Cardiac fibroblast (primary cell): ENCODE data around the gene GRPEL1.

ENCODE experiments used
- DNase-seq, 2 donors: peaks; one replicate each; pipeline versions ENCODE4 v3.0.0 to v3.0.0-alpha.2; 2010; ENCODE audit warnings: low read depth in 2 of 2
- H3K4me3 ChIP-seq, 2 donors: replicated peaks in 1 of 2; 1 replicate in 1 of 2; 2 replicates in 1 of 2; pipeline ENCODE4 v1.5.1; 2011; ENCODE audit warnings: low read depth in 2 of 2, low read length in 2 of 2, mild to moderate bottlenecking in 2 of 2, moderate library complexity in 1 of 2
- TF ChIP-seq, protein P1 (sequence below): IDR thresholded peaks from one replicate; pipeline ENCODE4 v1.5.1; 2011; ENCODE audit warnings: low read depth, mild to moderate bottlenecking, low read length, inconsistent platforms

Gene GRPEL1

DNA sequence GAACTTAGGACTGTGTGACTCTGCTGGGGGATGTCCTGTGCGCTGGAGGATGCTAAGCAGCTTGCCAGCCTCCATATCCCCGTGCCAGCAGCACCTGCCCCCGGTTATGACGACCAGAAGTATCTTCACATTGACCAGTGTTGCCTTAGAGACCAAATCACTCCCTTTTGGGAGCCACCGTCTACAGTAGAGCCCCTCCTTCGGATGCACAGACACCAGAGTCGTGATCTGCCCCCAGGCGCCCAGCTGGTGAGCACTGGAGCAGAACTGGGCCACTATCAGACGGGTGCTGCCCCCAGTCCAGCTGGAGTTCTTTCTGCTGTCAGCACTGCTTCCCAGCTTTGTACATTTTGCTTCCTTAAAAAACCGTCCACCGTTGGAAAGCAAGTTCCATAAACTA lies 54.7 kb downstream of the GRPEL1 start:
- DNase-seq = no peak
- TF ChIP-seq, protein P1, sequence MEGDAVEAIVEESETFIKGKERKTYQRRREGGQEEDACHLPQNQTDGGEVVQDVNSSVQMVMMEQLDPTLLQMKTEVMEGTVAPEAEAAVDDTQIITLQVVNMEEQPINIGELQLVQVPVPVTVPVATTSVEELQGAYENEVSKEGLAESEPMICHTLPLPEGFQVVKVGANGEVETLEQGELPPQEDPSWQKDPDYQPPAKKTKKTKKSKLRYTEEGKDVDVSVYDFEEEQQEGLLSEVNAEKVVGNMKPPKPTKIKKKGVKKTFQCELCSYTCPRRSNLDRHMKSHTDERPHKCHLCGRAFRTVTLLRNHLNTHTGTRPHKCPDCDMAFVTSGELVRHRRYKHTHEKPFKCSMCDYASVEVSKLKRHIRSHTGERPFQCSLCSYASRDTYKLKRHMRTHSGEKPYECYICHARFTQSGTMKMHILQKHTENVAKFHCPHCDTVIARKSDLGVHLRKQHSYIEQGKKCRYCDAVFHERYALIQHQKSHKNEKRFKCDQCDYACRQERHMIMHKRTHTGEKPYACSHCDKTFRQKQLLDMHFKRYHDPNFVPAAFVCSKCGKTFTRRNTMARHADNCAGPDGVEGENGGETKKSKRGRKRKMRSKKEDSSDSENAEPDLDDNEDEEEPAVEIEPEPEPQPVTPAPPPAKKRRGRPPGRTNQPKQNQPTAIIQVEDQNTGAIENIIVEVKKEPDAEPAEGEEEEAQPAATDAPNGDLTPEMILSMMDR = no peak
- H3K4me3 ChIP-seq = no peak overlapping the region

DNA sequence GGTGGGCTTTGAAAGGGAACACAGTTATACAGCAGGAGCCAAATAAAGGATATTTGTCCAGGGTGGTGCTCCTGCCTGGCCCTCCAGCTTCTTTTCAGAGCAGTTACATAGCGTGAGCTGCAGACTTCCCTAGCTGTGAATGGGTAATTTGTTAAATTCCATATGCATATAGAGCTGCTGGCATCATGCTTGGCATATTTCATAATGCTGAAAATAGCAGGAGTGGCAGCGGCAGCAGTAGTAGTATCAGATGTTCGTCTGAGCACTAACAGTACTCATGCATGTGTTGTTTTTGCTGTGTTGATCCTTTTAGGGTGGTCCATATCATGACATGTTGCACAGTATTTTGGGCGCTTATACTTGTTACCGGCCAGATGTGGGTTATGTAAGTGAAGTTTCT lies 58.3 kb downstream of the GRPEL1 start:
- TF ChIP-seq, protein P1 = no peak
- no peak overlapping the region for H3K4me3 ChIP-seq
- no peak for DNase-seq
